Activated CD4-positive, alpha-beta T cell treated with anti-CD3 and anti-CD28 coated beads, Interleukin-2, amount 50 U/mL, for 48 hours (primary cell): Measurements from ENCODE around the gene OR51I2.
A peak's percentile ranks its signal among the peaks of the same experiment; 100 is the strongest.

ENCODE experiments used
- DNase-seq, 2 experiments: peaks; one replicate each; pipeline ENCODE4 v3.0.0-alpha.2; 2020

The OR51I2 gene, protein sequence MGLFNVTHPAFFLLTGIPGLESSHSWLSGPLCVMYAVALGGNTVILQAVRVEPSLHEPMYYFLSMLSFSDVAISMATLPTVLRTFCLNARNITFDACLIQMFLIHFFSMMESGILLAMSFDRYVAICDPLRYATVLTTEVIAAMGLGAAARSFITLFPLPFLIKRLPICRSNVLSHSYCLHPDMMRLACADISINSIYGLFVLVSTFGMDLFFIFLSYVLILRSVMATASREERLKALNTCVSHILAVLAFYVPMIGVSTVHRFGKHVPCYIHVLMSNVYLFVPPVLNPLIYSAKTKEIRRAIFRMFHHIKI

DNA sequence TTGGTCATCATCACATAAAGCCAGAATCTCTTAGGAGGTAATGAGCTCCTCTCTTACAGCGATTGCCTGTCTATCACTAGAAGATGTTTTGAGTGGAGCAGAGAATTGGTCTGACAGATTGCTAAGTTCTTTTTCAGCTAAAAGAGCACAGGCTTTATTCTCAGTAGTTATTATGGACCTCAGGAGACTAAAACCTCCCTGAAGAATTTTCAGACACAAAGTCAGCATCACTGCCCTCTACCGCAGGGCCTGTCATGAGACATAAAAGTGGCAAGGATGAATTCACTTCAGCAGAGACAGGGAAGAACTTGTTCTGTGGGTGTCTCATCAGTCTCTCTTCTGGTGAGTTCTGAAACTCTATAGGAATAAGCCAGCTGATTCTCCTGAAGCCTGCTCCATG, at the start of gene OR51I2:
OR51I2 (plus strand) TSS at position 301 of the 400 bp plus-strand sequence. CDS start 4,166 bp downstream, outside the sequence.
- no peak for DNase-seq

- no peak for DNase-seq
Measured at GRCh38 chr11:5405173-5405572, 44.0 kb upstream of the OR51I2 start.

DNA sequence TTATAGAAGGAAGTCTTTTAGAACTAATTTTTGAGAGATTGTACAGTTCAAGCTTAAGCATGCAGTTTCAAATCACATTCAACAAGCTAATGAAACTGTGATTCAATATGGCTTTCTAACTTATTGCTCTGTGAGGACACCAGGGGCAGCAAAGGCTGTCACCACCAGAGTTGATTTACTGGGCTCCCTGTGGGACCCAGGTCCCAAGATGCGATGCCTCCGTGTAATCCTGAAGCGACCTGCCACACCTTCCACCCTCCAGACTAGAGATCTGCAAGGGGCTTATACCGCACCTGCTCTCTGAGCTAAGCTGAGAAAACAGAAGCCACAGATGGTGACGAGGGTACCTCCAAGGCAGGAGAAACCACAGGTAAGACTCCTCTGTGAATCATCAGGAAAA, 28.1 kb upstream of the OR51I2 start:
- DNase-seq, result no peak

DNA sequence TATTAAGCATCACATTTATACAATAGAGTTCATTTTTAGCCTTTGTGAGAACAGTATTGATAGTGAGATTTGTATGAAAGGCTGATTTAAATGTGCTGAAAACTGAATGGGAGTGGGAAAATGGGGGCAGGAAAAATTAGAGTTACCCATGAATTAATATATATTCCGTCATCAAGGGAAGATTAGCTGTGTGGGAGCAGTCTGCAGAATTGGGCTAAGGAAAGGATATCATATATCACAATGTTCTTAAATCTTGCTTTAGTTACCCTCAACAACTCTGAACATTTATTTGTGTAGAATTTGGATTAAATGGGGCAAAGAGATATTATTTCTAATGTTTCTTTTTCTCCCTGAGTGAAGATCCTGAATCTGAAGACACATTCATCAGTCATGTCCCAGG, 27.3 kb upstream of the OR51I2 start, which contains the start of gene OR51Q1:
OR51Q1 (plus strand) TSS at position 301 of the 400 bp plus-strand sequence; CDS start at position 391, 90 bp downstream.
- DNase-seq, result no peak

DNA sequence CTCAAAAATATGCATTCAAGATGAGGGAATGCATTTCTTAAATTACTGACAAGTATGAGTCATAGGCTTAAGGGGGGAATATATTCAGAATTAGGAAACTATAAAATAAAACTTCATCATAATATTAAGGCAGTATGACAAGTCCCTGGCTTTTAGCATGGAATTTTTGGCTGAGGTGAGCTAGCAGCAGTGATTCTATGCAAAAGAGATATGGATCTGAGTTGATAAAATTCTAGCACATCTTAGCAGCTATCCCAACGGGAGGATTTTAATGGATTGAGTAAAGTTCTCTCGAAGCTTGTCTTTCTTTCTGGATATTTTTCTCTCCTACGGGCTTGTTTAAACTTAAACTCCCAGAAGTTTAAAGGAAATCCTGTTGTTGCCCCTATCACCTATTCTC, 26.0 kb upstream of the OR51I2 start:
- no peak for DNase-seq

DNA sequence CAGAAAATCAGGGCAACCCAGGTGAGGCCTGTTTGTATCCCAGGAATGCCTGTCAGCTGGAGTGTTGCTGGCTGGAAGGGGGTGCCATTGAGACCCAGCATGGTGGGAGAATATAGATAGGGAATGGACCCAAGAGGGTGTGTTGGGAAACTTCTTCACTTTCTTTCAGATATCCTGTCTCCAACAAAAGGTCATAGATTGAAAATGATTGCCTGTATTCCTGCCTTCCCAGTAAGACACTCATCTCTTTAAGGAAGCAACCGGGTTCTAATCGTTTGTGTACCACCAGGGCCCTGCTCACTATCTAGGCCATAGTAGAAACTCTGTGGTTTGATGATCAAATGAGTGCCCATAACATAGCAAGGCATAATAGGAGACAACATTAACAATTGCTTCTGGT, 7.7 kb upstream of the OR51I2 start, which contains the start of gene OR51I1:
OR51I1 (minus strand) TSS at position 101 of the 400 bp plus-strand sequence; CDS start at position 101, 0 bp downstream.
- no peak for DNase-seq

- no peak for DNase-seq
Measured at GRCh38 chr11:5443835-5444393, 5.2 kb upstream of the OR51I2 start.

- no peak for DNase-seq
Measured at GRCh38 chr11:5449432-5449831, 309 bp downstream of the OR51I2 start.

GRCh38 chr11:5460983-5461621, 12.0 kb downstream of the OR51I2 start:
- no peak for DNase-seq

DNA sequence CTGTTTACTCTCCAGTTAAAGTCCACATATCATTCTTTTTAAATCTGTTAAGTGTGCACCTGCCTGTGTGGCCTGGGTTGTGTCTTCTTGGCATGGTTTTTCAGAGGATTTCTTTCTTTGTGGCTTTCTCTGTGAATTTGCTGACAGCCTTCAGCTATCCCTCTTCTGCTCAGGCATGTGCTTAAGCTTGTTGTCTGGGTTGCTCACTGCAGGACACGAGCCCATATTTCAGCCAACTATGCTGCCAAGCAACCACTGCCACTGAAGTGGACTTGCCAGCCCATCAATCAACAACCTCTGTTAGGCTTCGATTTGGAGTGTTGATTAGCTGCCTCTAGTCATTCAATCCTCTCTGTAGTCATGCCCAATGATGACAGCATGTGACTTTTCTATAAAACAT, 18.4 kb downstream of the OR51I2 start:
- no peak for DNase-seq

DNA sequence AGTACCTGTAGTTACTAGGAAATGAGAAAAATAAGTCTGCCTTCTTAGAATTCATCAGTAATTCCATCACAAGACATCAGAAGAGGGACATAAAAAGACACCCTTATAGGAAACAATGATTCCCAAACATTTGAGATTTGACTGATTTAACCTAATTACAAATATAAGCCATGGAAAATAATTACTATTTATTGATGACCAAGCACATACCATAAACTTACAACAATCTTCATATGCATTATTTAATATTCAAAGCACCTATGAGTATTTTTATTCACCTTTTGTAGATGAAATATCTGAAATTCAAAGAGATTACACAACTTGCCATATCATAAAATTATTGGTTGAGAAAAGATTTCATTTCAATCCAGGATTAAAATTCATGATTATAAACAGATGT, 24.8 kb downstream of the OR51I2 start:
- no peak for DNase-seq

DNA sequence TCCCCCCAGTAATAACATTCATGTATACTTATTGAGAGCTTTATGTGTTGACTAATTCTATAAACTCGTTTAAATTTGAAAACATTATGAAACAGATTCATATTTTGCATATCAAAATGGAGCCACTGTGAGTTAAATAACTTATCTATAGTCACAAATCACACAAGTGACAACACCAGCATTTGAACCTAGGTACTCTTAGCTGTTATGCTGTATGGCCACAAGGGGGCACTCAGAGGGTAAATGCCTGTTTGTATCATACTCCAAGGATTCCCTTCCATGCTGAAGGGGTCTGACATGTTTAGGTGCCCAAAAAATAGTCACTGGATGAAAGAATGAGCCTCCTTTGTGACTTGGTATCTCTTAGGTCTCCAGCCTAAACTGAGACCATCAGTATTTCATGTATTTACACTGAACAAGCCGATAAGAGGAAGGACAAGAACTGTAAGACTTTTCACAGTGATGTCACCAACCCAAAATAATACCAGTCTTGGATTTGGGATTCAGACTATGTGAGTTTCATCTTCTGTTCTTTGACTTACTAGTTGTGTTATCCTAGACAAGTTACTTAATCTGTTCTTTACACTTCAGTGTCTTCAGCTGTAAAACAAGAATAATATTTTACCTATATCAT, 27.2 kb downstream of the OR51I2 start:
- peak; percentile 15 to 32 for DNase-seq

DNA sequence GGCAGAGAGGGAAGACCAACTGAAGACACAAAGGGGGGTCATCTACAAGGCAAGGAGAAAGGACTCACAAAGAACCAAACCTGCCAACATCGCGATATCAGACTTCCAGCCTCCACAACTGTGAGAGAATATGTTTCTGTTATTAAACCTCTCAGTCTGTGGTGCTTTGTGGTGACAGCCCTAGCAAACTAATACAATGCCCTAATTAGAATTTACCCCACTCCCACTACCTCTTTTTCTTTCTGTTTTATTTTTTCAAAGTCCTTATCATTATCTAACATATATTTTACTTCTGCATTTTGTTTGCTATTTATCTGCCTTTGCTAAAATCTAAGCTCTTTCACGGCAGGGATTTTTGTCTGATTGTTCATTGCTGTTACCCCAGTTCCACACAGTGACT, 36.9 kb downstream of the OR51I2 start:
- DNase-seq, result no peak

GRCh38 chr11:5486421-5486820, 37.3 kb downstream of the OR51I2 start:
- DNase-seq, result peak; percentile 1 to 11

GRCh38 chr11:5488385-5488784, 39.3 kb downstream of the OR51I2 start, which contains the start of gene OR52D1:
OR52D1 (plus strand) TSS chr11:5488685; CDS start chr11:5488707, 22 bp downstream.
- DNase-seq, result no peak

DNA sequence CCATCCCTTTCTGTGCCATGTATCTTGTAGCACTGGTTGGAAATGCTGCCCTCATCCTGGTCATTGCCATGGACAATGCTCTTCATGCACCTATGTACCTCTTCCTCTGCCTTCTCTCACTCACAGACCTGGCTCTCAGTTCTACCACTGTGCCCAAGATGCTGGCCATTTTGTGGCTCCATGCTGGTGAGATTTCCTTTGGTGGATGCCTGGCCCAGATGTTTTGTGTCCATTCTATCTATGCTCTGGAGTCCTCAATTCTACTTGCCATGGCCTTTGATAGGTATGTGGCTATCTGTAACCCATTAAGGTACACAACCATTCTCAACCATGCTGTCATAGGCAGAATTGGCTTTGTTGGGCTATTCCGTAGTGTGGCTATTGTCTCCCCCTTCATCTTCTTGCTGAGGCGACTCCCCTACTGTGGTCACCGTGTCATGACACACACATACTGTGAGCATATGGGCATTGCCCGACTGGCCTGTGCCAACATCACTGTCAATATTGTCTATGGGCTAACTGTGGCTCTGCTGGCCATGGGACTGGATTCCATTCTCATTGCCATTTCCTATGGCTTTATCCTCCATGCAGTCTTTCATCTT, 39.8 kb downstream of the OR51I2 start:
- DNase-seq, result no peak

- no peak for DNase-seq
Measured at GRCh38 chr11:5489576-5490357, 40.6 kb downstream of the OR51I2 start.

DNA sequence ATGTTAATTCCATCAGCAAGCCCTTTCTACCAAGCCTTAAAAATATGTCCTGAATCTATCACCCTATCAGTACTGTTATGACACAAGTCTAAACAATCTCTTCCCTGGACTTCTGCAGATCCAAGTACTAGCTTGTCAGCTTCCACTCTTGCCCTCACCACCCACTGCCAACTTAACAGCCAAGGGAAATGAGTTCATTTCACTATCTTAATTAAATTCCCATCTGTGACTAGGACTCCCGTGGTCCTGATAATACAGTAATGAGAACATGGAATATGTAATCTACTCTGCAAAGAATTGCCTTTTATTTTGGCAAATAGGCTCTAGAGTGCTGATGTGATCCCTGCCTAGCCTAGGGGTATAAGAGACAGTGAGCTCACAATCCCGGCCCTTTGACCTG, 50.5 kb downstream of the OR51I2 start:
- DNase-seq, result no peak

DNA sequence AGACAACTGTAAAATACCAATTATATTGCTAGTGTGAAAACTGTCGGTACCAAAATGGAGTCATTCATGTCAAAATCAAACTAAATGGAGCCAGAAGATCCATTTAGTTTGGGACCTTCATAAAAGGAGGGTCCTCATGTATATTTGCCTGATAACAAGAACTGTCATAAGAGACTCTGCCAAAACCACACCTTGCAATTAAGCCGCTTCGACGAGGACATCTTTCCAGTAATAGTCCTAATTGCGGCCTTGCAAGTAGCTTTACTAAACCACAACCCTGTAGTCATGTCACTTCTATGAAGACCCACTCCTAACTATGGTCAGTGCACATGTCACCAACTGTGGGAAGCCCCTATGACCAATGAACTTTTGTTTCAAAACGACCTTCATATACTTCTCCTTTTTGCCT, 51.3 kb downstream of the OR51I2 start:
- DNase-seq, result no peak

GRCh38 chr11:5504403-5504921, 55.3 kb downstream of the OR51I2 start:
- DNase-seq, result no peak

DNA sequence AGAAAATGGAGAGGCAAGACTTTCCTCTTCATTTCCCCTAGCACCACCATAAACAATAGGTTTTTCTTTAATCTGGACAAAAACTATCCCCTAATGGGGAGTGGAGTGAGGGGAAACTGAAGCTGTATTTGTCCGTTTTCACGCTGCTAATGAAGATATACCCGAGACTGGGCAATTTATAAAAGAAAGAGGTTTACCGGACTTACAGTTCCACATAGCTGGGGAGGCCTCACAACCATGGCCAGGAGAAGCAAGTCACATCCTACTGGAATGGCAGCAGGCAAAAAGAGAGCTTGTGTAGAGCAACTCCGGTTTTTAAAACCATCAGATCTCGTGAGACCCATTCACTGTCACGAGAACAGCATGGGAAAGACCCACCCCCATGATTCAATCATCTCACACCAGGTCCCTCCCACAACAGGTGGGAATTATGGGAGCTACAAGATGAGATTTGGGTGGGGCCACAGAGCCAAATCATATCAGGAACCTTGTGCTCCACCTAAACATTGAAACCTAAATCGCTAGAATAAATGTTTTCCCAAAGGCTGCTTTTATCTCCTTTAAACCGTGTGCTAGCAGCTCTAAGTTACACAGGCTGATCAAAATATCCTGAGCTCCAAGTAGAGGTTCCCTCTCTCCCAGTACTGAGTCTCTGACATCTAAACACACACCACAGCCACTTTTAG, 56.4 kb downstream of the OR51I2 start:
- DNase-seq, result no peak
